ENCODE measurements around the gene WDR76.
A peak's percentile ranks its signal among the peaks of the same experiment; 100 is the strongest.
"Not testable (repeated sequence)": the region's sequence is repeated elsewhere in the genome, so short reads cannot be mapped to it uniquely, and the experiment has no call there.

The WDR76 gene

DNA sequence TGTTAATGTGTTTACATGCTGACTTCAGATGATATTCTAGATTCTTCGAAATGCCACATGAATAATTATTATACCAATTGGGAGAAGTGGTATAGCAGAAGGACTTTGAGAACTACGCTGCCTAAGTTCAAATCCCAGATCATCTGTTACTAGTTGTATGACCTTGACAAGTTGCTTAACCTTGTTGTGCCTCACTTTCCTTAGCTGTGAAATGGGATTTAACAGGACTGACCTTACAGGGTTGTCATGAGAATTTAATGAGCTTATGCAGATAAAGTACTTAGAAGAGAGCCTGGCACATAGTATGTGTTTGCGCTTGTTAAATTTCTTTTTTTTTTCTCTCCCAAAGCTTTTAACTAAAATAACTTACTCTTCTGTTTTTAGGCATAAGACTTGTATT is 24.4 kb downstream of the WDR76 start:
- H3K4me3 ChIP-seq (ENCODE audit: low read depth, low read length), result no peak overlapping the region
- TF ChIP-seq, protein P1, sequence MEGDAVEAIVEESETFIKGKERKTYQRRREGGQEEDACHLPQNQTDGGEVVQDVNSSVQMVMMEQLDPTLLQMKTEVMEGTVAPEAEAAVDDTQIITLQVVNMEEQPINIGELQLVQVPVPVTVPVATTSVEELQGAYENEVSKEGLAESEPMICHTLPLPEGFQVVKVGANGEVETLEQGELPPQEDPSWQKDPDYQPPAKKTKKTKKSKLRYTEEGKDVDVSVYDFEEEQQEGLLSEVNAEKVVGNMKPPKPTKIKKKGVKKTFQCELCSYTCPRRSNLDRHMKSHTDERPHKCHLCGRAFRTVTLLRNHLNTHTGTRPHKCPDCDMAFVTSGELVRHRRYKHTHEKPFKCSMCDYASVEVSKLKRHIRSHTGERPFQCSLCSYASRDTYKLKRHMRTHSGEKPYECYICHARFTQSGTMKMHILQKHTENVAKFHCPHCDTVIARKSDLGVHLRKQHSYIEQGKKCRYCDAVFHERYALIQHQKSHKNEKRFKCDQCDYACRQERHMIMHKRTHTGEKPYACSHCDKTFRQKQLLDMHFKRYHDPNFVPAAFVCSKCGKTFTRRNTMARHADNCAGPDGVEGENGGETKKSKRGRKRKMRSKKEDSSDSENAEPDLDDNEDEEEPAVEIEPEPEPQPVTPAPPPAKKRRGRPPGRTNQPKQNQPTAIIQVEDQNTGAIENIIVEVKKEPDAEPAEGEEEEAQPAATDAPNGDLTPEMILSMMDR (conservative IDR thresholded peaks at IDR 0.05; ENCODE audit: low read depth, low read length), result no peak
- DNase-seq (ENCODE audit: low read depth), result no peak

DNA sequence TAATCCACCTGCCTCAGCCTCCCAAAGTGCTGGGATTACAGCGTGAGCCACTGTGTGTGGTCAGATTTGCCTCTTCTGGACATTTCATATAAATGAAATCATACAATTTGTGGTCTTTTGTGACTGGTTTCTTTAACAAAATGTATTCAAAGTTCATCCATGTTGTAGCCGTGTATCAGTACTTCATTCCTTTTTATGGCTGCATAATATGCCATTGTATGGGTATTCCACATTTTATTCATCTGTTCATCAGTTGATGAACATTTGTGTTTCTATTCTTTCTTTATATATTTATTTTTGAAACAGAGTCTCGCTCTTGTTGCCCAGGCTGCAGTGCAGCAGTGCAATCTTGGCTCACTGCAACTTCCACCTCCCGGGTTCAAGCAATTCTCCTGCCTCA is 25.8 kb downstream of the WDR76 start:
- no peak overlapping the region for H3K4me3 ChIP-seq (ENCODE audit: low read depth, low read length)
- DNase-seq (ENCODE audit: low read depth), result no peak
- TF ChIP-seq, protein P1 (conservative IDR thresholded peaks at IDR 0.05; ENCODE audit: low read depth, low read length), result no peak

DNA sequence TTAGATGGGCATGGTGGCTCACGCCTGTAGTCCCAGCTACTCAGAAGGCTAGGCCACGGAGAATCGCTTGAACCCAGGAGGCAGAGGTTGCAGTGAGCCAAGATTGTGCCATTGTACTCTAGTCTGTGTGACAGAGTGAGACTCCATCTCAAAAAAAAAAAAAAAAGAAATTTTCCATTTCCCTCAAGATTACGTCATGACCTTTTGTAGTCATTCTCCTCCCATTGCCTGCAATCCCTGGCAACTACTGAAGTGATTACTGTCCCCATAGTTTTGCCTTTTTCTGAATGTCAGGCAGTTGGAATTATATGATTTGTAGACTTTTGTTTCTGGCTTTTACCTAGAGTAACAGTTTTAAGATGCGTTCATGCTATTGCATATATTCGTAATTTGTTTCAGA is 28.0 kb downstream of the WDR76 start:
- TF ChIP-seq, protein P1 (conservative IDR thresholded peaks at IDR 0.05; ENCODE audit: low read depth, low read length), result no peak
- DNase-seq (ENCODE audit: low read depth), result peak; percentile 37

DNA sequence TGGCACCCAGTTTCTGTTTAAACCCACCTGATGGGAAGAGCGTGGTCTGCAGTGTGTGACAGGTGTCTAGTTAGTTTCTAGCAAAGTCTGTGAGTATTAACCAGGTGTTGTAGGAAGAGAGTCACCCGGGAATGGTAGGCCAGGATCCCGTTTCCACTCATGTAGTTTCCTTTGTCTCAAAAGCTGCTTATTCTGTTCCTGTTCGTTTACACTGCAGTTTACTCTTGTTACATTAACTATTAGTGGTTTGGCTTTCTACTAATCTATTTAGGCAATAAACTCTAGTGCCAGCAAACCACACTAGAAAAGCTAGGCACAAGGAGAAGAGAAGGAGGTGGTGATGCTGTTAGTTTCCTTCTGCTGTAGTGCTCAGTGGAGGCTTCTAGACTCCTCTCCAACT is 32.7 kb downstream of the WDR76 start:
- H3K4me3 ChIP-seq (ENCODE audit: low read depth, low read length), result no peak overlapping the region
- DNase-seq (ENCODE audit: low read depth), result no peak
- TF ChIP-seq, protein P1 (conservative IDR thresholded peaks at IDR 0.05; ENCODE audit: low read depth, low read length), result no peak

More for the DNA sequence above, 28.0 kb downstream of the WDR76 start:
- H3K4me3 ChIP-seq (ENCODE audit: low read depth, low read length), result no peak overlapping the region

DNA sequence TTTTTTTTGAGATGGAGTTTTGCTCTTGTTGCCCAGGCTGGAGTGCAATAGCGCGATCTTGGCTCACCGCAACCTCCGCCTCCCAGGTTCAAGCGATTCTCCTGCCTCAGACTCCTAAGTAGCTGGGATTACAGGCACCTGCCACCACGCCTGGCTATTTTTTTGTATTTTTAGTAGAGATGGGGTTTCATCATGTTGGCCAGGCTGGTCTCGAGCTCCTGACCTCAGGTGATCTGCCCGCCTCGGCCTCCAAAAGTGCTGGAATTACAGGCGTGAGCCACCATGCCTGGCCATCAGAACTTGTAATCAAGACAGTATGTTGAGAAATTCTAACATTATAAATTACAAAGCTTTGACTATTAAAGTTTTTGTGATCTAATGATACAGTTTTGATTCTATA is 39.8 kb downstream of the WDR76 start:
- not testable (repeated sequence) for DNase-seq (ENCODE audit: low read depth); H3K4me3 ChIP-seq (ENCODE audit: low read depth, low read length)

DNA sequence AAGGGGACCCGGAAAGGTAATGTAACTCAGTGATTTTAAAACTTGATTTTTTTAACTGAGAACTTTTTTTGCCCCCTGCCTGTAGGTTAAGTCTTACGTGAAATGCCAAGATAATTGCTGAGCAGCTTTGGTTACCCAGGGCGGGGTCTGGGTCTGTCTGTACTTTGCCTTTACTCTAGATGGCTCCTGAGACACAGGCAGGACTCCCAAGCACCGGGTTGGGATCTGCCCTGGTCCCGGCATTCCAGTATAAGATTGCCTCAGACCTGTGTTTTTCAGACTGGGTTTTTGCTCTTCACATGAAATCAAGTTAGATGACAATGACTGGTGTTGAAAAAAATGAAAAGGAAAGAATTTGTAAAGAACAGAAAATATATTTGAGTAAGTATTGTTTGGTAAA is 40.3 kb downstream of the WDR76 start:
- TF ChIP-seq, protein P1 (conservative IDR thresholded peaks at IDR 0.05; ENCODE audit: low read depth, low read length), result no peak
- DNase-seq (ENCODE audit: low read depth), result no peak
- H3K4me3 ChIP-seq (ENCODE audit: low read depth, low read length), result no peak overlapping the region

DNA sequence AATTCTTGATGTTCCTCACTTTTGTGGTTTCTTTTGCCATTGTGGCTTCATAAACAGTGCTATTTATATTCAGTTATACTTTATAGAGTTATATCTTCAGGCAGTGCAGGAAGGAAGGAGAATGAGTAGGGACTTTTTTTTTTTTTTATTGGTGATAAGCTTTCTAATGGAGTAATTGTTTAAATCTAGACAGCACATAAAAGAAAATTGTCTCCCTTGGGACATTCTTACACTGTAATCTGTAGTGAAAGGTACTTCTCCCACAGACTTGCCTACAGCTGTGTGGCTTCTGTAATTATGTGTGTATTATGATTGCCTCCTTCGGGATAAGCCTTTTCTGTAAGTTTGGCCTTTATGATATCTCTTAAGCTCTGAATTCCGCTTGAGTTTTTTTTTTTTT is 41.6 kb downstream of the WDR76 start:
- TF ChIP-seq, protein P1 (conservative IDR thresholded peaks at IDR 0.05; ENCODE audit: low read depth, low read length), result no peak
- no peak for DNase-seq (ENCODE audit: low read depth)
- no peak overlapping the region for H3K4me3 ChIP-seq (ENCODE audit: low read depth, low read length)

DNA sequence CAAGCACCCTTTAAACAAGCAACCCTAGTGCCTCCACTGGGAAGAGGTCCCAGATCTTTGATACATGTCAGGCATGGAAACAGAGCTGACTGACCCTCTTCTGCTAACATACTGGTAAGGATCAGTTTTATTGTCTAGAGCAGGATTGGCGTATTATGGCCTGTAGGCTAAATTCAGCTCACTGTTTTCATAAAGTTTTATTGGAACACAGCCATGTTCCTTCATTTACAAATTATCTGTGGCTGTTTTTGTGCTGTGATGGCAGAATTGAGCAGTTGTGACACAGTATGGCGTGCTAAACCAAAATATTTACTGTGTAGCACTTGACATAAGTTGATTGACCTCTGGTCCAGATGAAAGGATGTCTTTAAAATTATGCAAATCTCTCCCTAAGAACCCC is 45.0 kb downstream of the WDR76 start:
- no peak for DNase-seq (ENCODE audit: low read depth)
- H3K4me3 ChIP-seq (ENCODE audit: low read depth, low read length), result no peak overlapping the region
- TF ChIP-seq, protein P1 (conservative IDR thresholded peaks at IDR 0.05; ENCODE audit: low read depth, low read length), result no peak

Measured in choroid plexus epithelial cell (primary cell).